Measurements from ENCODE around the gene NRXN2. TPM values are rescaled to one million over a fixed set of nuclear protein-coding genes. Genes with fewer than 3 reads are reported as not detected.

NRXN2 gene
- total RNA-seq, 1 donor from 2014 or later = 0.14 TPM

- DNase-seq (ENCODE audit: low read depth) = no peak
- Mint-ChIP-seq H3K27me3 (ENCODE audit: low read depth, unreplicated experiment) (peaks cover 77% of the 10 kb centered on the region), H3K4me1 (ENCODE audit: low read depth, unreplicated experiment) (no peaks in the 10 kb centered on the region), H3K4me3 (ENCODE audit: unreplicated experiment) (no peak overlapping the region), H3K27ac (ENCODE audit: unreplicated experiment) (no peak overlapping the region), H3K36me3 (ENCODE audit: low read depth, unreplicated experiment) (peaks cover 5% of the 10 kb centered on the region), H3K9me3 (ENCODE audit: unreplicated experiment) (peaks cover 3% of the 10 kb centered on the region)
- Histone ChIP-seq H3K27ac (ENCODE audit: low read depth, low read length) (no peak overlapping the region), H3K36me3 (ENCODE audit: insufficient read depth, low read length) (no peaks in the 10 kb centered on the region), H3K9me3 (ENCODE audit: insufficient read depth, low read depth, low read length) (no peaks in the 10 kb centered on the region), H3K79me2 (ENCODE audit: insufficient read depth, low read length) (no peaks in the 10 kb centered on the region), H3K4me3 (ENCODE audit: insufficient read depth, low read depth, low read length) (no peak overlapping the region), H3K9ac (ENCODE audit: low read length) (no peak overlapping the region), H2AFZ (ENCODE audit: low read depth, low read length) (no peak overlapping the region), H3K4me1 (ENCODE audit: insufficient read depth, low read length) (no peaks in the 10 kb centered on the region), H3K4me2 (ENCODE audit: low read length) (no peak overlapping the region), H3K27me3 (ENCODE audit: insufficient read depth, low read length) (peaks cover 49% of the 10 kb centered on the region), H4K20me1 (ENCODE audit: insufficient read depth, low read length) (no peaks in the 10 kb centered on the region)
- no peak for TF ChIP-seq EZH2 (IDR thresholded peaks at IDR 0.05; ENCODE audit: insufficient read depth, low read length)
- TF ChIP-seq CTCF (IDR thresholded peaks at IDR 0.05; ENCODE audit: insufficient read depth, low read depth, low read length) = no peak
- FAIRE-seq = no peak
These were observed 41.8 kb downstream of the NRXN2 start for GRCh38 chr11:64681171-64681570.

GRCh38 chr11:64679846-64680245 is 43.2 kb downstream of the NRXN2 start:
- Histone ChIP-seq H3K79me2 (ENCODE audit: insufficient read depth, low read length) (no peaks in the 10 kb centered on the region), H3K9ac (ENCODE audit: low read length) (no peak overlapping the region), H3K27ac (ENCODE audit: low read depth, low read length) (no peak overlapping the region), H3K9me3 (ENCODE audit: insufficient read depth, low read depth, low read length) (no peaks in the 10 kb centered on the region), H2AFZ (ENCODE audit: low read depth, low read length) (no peak overlapping the region), H3K4me1 (ENCODE audit: insufficient read depth, low read length) (peaks cover 12% of the 10 kb centered on the region), H3K4me3 (ENCODE audit: insufficient read depth, low read depth, low read length) (no peak overlapping the region), H3K4me2 (ENCODE audit: low read length) (no peak overlapping the region), H4K20me1 (ENCODE audit: insufficient read depth, low read length) (no peaks in the 10 kb centered on the region), H3K27me3 (ENCODE audit: insufficient read depth, low read length) (peaks cover 49% of the 10 kb centered on the region), H3K36me3 (ENCODE audit: insufficient read depth, low read length) (no peaks in the 10 kb centered on the region)
- no peak for DNase-seq (ENCODE audit: low read depth)
- FAIRE-seq = no peak
- Mint-ChIP-seq H3K9me3 (ENCODE audit: unreplicated experiment) (peaks cover 3% of the 10 kb centered on the region), H3K4me1 (ENCODE audit: low read depth, unreplicated experiment) (peaks cover 11% of the 10 kb centered on the region), H3K27ac (ENCODE audit: unreplicated experiment) (no peak overlapping the region), H3K27me3 (ENCODE audit: low read depth, unreplicated experiment) (peaks cover 68% of the 10 kb centered on the region), H3K36me3 (ENCODE audit: low read depth, unreplicated experiment) (peaks cover 5% of the 10 kb centered on the region), H3K4me3 (ENCODE audit: unreplicated experiment) (no peak overlapping the region)
- TF ChIP-seq EZH2 (IDR thresholded peaks at IDR 0.05; ENCODE audit: insufficient read depth, low read length) = no peak
- no peak for TF ChIP-seq CTCF (IDR thresholded peaks at IDR 0.05; ENCODE audit: insufficient read depth, low read depth, low read length)

- H3K4me3 Mint-ChIP-seq (ENCODE audit: unreplicated experiment) = no peak overlapping the region
- Histone ChIP-seq H3K27ac (ENCODE audit: low read depth, low read length) (no peak overlapping the region), H2AFZ (ENCODE audit: low read depth, low read length) (no peak overlapping the region), H4K20me1 (ENCODE audit: insufficient read depth, low read length) (no peaks in the 10 kb centered on the region), H3K4me3 (ENCODE audit: insufficient read depth, low read depth, low read length) (no peak overlapping the region), H3K4me2 (ENCODE audit: low read length) (no peak overlapping the region), H3K9me3 (ENCODE audit: insufficient read depth, low read depth, low read length) (no peaks in the 10 kb centered on the region), H3K9ac (ENCODE audit: low read length) (no peak overlapping the region), H3K36me3 (ENCODE audit: insufficient read depth, low read length) (no peaks in the 10 kb centered on the region), H3K4me1 (ENCODE audit: insufficient read depth, low read length) (peaks cover 13% of the 10 kb centered on the region), H3K79me2 (ENCODE audit: insufficient read depth, low read length) (no peaks in the 10 kb centered on the region), H3K27me3 (ENCODE audit: insufficient read depth, low read length) (peaks cover 46% of the 10 kb centered on the region)
- H3K27ac Mint-ChIP-seq (ENCODE audit: unreplicated experiment) = no peak overlapping the region
- peaks cover 2% of the 10 kb centered on the region for H3K36me3 Mint-ChIP-seq (ENCODE audit: low read depth, unreplicated experiment)
- no peaks in the 10 kb centered on the region for H3K9me3 Mint-ChIP-seq (ENCODE audit: unreplicated experiment)
- H3K4me1 Mint-ChIP-seq (ENCODE audit: low read depth, unreplicated experiment) = peaks cover 11% of the 10 kb centered on the region
- FAIRE-seq (no peak), DNase-seq (ENCODE audit: low read depth) (no peak)
- H3K27me3 Mint-ChIP-seq (ENCODE audit: low read depth, unreplicated experiment) = peaks cover 56% of the 10 kb centered on the region
- TF ChIP-seq EZH2 (IDR thresholded peaks at IDR 0.05; ENCODE audit: insufficient read depth, low read length) (no peak), CTCF (IDR thresholded peaks at IDR 0.05; ENCODE audit: insufficient read depth, low read depth, low read length) (no peak)
These were observed 45.5 kb downstream of the NRXN2 start for GRCh38 chr11:64677441-64678023.

All from astrocyte (in vitro differentiated cells and primary cell).